ENCODE results near the gene ZNF664.

- TF ChIP-seq, protein P1, sequence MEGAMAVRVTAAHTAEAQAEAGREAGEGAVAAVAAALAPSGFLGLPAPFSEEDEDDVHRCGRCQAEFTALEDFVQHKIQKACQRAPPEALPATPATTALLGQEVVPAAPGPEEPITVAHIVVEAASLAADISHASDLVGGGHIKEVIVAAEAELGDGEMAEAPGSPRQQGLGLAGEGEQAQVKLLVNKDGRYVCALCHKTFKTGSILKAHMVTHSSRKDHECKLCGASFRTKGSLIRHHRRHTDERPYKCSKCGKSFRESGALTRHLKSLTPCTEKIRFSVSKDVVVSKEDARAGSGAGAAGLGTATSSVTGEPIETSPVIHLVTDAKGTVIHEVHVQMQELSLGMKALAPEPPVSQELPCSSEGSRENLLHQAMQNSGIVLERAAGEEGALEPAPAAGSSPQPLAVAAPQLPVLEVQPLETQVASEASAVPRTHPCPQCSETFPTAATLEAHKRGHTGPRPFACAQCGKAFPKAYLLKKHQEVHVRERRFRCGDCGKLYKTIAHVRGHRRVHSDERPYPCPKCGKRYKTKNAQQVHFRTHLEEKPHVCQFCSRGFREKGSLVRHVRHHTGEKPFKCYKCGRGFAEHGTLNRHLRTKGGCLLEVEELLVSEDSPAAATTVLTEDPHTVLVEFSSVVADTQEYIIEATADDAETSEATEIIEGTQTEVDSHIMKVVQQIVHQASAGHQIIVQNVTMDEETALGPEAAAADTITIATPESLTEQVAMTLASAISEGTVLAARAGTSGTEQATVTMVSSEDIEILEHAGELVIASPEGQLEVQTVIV (CRISPR knock-in tag; IDR thresholded peaks at IDR 0.05; ENCODE audit: borderline replicate concordance), result no peak
- TF ChIP-seq, protein P2, sequence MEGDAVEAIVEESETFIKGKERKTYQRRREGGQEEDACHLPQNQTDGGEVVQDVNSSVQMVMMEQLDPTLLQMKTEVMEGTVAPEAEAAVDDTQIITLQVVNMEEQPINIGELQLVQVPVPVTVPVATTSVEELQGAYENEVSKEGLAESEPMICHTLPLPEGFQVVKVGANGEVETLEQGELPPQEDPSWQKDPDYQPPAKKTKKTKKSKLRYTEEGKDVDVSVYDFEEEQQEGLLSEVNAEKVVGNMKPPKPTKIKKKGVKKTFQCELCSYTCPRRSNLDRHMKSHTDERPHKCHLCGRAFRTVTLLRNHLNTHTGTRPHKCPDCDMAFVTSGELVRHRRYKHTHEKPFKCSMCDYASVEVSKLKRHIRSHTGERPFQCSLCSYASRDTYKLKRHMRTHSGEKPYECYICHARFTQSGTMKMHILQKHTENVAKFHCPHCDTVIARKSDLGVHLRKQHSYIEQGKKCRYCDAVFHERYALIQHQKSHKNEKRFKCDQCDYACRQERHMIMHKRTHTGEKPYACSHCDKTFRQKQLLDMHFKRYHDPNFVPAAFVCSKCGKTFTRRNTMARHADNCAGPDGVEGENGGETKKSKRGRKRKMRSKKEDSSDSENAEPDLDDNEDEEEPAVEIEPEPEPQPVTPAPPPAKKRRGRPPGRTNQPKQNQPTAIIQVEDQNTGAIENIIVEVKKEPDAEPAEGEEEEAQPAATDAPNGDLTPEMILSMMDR (IDR thresholded peaks at IDR 0.05 in 2 of 3, conservative IDR thresholded peaks at IDR 0.05 in 1 of 3; ENCODE audit: insufficient read depth in 2 of 3, low read depth in 1 of 3, low read length in 3 of 3), result no peak
- TF ChIP-seq, protein P3, sequence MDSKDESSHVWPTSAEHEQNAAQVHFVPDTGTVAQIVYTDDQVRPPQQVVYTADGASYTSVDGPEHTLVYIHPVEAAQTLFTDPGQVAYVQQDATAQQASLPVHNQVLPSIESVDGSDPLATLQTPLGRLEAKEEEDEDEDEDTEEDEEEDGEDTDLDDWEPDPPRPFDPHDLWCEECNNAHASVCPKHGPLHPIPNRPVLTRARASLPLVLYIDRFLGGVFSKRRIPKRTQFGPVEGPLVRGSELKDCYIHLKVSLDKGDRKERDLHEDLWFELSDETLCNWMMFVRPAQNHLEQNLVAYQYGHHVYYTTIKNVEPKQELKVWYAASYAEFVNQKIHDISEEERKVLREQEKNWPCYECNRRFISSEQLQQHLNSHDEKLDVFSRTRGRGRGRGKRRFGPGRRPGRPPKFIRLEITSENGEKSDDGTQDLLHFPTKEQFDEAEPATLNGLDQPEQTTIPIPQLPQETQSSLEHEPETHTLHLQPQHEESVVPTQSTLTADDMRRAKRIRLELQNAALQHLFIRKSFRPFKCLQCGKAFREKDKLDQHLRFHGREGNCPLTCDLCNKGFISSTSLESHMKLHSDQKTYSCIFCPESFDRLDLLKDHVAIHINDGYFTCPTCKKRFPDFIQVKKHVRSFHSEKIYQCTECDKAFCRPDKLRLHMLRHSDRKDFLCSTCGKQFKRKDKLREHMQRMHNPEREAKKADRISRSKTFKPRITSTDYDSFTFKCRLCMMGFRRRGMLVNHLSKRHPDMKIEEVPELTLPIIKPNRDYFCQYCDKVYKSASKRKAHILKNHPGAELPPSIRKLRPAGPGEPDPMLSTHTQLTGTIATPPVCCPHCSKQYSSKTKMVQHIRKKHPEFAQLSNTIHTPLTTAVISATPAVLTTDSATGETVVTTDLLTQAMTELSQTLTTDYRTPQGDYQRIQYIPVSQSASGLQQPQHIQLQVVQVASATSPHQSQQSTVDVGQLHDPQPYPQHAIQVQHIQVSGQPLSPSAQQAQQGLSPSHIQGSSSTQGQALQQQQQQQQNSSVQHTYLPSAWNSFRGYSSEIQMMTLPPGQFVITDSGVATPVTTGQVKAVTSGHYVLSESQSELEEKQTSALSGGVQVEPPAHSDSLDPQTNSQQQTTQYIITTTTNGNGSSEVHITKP (IDR thresholded peaks at IDR 0.05; ENCODE audit: partially characterized antibody), result no peak
- TF ChIP-seq, protein P4, sequence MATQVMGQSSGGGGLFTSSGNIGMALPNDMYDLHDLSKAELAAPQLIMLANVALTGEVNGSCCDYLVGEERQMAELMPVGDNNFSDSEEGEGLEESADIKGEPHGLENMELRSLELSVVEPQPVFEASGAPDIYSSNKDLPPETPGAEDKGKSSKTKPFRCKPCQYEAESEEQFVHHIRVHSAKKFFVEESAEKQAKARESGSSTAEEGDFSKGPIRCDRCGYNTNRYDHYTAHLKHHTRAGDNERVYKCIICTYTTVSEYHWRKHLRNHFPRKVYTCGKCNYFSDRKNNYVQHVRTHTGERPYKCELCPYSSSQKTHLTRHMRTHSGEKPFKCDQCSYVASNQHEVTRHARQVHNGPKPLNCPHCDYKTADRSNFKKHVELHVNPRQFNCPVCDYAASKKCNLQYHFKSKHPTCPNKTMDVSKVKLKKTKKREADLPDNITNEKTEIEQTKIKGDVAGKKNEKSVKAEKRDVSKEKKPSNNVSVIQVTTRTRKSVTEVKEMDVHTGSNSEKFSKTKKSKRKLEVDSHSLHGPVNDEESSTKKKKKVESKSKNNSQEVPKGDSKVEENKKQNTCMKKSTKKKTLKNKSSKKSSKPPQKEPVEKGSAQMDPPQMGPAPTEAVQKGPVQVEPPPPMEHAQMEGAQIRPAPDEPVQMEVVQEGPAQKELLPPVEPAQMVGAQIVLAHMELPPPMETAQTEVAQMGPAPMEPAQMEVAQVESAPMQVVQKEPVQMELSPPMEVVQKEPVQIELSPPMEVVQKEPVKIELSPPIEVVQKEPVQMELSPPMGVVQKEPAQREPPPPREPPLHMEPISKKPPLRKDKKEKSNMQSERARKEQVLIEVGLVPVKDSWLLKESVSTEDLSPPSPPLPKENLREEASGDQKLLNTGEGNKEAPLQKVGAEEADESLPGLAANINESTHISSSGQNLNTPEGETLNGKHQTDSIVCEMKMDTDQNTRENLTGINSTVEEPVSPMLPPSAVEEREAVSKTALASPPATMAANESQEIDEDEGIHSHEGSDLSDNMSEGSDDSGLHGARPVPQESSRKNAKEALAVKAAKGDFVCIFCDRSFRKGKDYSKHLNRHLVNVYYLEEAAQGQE (IDR thresholded peaks at IDR 0.05; ENCODE audit: borderline replicate concordance), result no peak
- TF ChIP-seq, protein P4 (CRISPR knock-in tag; IDR thresholded peaks at IDR 0.05; ENCODE audit: low read depth), result no peak
- no peak for TF ChIP-seq TAF1 (IDR thresholded peaks at IDR 0.05; ENCODE audit: control insufficient read depth, extremely low read depth, insufficient read depth, low read length, severe bottlenecking)
- TF ChIP-seq, protein P5, sequence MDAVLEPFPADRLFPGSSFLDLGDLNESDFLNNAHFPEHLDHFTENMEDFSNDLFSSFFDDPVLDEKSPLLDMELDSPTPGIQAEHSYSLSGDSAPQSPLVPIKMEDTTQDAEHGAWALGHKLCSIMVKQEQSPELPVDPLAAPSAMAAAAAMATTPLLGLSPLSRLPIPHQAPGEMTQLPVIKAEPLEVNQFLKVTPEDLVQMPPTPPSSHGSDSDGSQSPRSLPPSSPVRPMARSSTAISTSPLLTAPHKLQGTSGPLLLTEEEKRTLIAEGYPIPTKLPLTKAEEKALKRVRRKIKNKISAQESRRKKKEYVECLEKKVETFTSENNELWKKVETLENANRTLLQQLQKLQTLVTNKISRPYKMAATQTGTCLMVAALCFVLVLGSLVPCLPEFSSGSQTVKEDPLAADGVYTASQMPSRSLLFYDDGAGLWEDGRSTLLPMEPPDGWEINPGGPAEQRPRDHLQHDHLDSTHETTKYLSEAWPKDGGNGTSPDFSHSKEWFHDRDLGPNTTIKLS (IDR thresholded peaks at IDR 0.05; ENCODE audit: borderline replicate concordance, low read depth), result no peak
These were observed 39.8 kb upstream of the ZNF664 start for GRCh38 chr12:123933214-123933613.
